ENCODE measurements around the gene VPS4A.

VPS4A gene

GRCh38 chr16:69307091-69307490, 4.1 kb upstream of the VPS4A start:
- no peak for DNase-seq (ENCODE audit: low spot score)

GRCh38 chr16:69307856-69308255, 3.3 kb upstream of the VPS4A start:
- no peak for DNase-seq (ENCODE audit: low spot score)

- DNase-seq (ENCODE audit: low spot score) = no peak
Observed at GRCh38 chr16:69309316-69309715, 1.8 kb upstream of the VPS4A start.

- peak; percentile 17 for DNase-seq (ENCODE audit: low spot score)
Observed at GRCh38 chr16:69311533-69312387, 610 bp downstream of the VPS4A start.

GRCh38 chr16:69313469-69313868, 2.3 kb downstream of the VPS4A start:
- DNase-seq (ENCODE audit: low spot score) = no peak

- no peak for DNase-seq (ENCODE audit: low spot score)
Observed at GRCh38 chr16:69314534-69314933, 3.4 kb downstream of the VPS4A start.

GRCh38 chr16:69315486-69316311, 4.5 kb downstream of the VPS4A start:
- DNase-seq (ENCODE audit: low spot score) = no peak

GRCh38 chr16:69316595-69317034, 5.5 kb downstream of the VPS4A start:
- no peak for DNase-seq (ENCODE audit: low spot score)

- no peak for DNase-seq (ENCODE audit: low spot score)
Observed at GRCh38 chr16:69318177-69318910, 7.2 kb downstream of the VPS4A start.

GRCh38 chr16:69318911-69319289, 7.8 kb downstream of the VPS4A start:
- no peak for DNase-seq (ENCODE audit: low spot score)

- DNase-seq (ENCODE audit: low spot score) = no peak
Observed at GRCh38 chr16:69319381-69319780, 8.2 kb downstream of the VPS4A start.

- DNase-seq (ENCODE audit: low spot score) = no peak
Observed at GRCh38 chr16:69319826-69320739, 8.9 kb downstream of the VPS4A start.

- no peak for DNase-seq (ENCODE audit: low spot score)
Observed at GRCh38 chr16:69320740-69321073, 9.6 kb downstream of the VPS4A start.

GRCh38 chr16:69321080-69321479, 9.9 kb downstream of the VPS4A start:
- no peak for DNase-seq (ENCODE audit: low spot score)

GRCh38 chr16:69322343-69322742, 11.2 kb downstream of the VPS4A start:
- no peak for DNase-seq (ENCODE audit: low spot score)

GRCh38 chr16:69323415-69323814, 12.3 kb downstream of the VPS4A start:
- no peak for DNase-seq (ENCODE audit: low spot score)

- no peak for DNase-seq (ENCODE audit: low spot score)
Observed at GRCh38 chr16:69324013-69324531, 12.9 kb downstream of the VPS4A start.

GRCh38 chr16:69324585-69325253, 13.6 kb downstream of the VPS4A start:
- DNase-seq (ENCODE audit: low spot score) = no peak

GRCh38 chr16:69325784-69326171, 14.6 kb downstream of the VPS4A start:
- DNase-seq (ENCODE audit: low spot score) = no peak

- DNase-seq (ENCODE audit: low spot score) = no peak
Observed at GRCh38 chr16:69326172-69326873, 15.2 kb downstream of the VPS4A start.
